Measurements from ENCODE around the gene HOMER2. TPM values are rescaled to one million over a fixed set of nuclear protein-coding genes. Genes with fewer than 3 reads are reported as not detected.

Gene HOMER2
- total and polyA plus RNA-seq, 2 donors (not counting 3 experiments of a cell fraction or from before 2014, with no cell fraction given): 0.60 to 0.68 TPM

DNA sequence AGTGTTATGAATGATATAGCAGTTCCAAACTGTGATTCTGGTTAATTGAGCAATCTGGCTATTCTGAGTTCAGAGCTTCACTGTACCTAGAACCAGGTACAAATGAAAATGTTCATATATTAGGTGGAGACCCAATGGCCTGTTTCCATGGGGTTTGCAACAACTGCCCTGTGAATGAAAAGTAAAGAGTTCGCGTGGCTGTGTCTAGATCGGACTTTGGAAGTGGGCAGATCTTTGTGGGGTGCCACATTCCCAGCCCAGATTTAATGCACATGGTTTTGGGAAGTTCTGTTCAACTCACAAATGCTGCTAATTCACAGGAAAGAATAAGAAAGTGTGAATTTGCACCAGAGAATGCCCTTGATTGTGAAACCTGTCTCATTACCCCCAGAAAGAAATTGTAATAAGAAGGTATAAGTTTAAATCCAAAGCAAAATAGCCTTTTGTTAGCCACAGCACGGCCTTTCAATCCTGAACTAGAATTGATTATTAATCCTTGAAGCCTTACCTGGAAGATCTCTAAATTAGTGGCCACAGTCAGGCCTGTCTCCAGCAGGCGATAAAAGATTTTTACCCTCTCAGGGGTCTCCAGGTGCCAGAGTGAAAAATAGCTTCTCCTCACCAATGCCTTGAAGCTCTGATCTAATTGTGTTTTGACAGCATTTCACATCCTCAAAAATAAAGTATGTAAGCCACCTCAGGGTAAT is 120.5 kb downstream of the HOMER2 start:
- Histone ChIP-seq H2AFZ (ENCODE audit: low read depth, low read length) (no peak overlapping the region), H3K36me3 (ENCODE audit: control insufficient read depth in 2 of 2, extremely low read depth in 1 of 2, insufficient read depth in 2 of 2, low read length in 2 of 2) (peaks cover 21 to 47% of the 10 kb centered on the region in 2 experiments), H3K27ac (ENCODE audit: insufficient read depth, low read depth, low read length) (no peak overlapping the region), H4K20me1 (replicated peaks; ENCODE audit: control insufficient read depth, extremely low read depth, insufficient read depth, low read length) (no peaks in the 10 kb centered on the region), H3K27me3 (ENCODE audit: control insufficient read depth in 2 of 2, insufficient read depth in 2 of 2, low read length in 2 of 2) (no peaks in the 10 kb centered on the region), H3K9ac (replicated peaks; ENCODE audit: extremely low read depth, insufficient read depth, low read length) (no peak overlapping the region), H3K9me1 (replicated peaks; ENCODE audit: control insufficient read depth, extremely low read depth, insufficient read depth, low read length) (no peaks in the 10 kb centered on the region), H3K4me3 (replicated peaks in 1 of 3; ENCODE audit: insufficient read depth in 1 of 3, low read depth in 1 of 3, low read length in 3 of 3) (no peak overlapping the region), H3K79me2 (ENCODE audit: control insufficient read depth, insufficient read depth, low read length) (no peaks in the 10 kb centered on the region), H3K4me1 (ENCODE audit: control insufficient read depth, extremely low read depth, insufficient read depth, low read length) (peaks cover 16% of the 10 kb centered on the region), H3K9me3 (replicated peaks; ENCODE audit: control insufficient read depth, insufficient read depth, low read length) (no peaks in the 10 kb centered on the region), H3K4me2 (ENCODE audit: insufficient read depth, low read length) (peak overlapping the region; percentile 13)
- ChIA-PET POLR2A (no interaction called here), CTCF (interaction anchor here (1.0 to 2.1 kb wide), 5 partner anchors 9 to 21 kb away, joined by 3 to 10 read pairs (median 4); partner anchors contain the start of gene WHAMM)
- no peak for FAIRE-seq
- BruUV-seq (replicated peaks): no TSS peak
- TF ChIP-seq JUN (IDR thresholded peaks at IDR 0.05; ENCODE audit: borderline replicate concordance, insufficient read depth, insufficient read length, low read depth) (no peak), MYC (IDR thresholded peaks at IDR 0.05; ENCODE audit: low read depth, low read length) (no peak), POLR2AphosphoS5 (IDR thresholded peaks at IDR 0.05; ENCODE audit: insufficient read depth, low read depth, low read length) (no peak), FOS (IDR thresholded peaks at IDR 0.05; ENCODE audit: borderline replicate concordance, insufficient read depth, low read length) (no peak)
- no peak for DNase-seq (ENCODE audit: low read depth, low spot score)
- intact Hi-C loops (cut with micrococcal nuclease): loop anchor here (5.0 kb wide), 1 partner anchor 170 kb away; no protein-coding TSS in a partner anchor
- dilution Hi-C loops (cut with MboI; ENCODE audit: extremely low pct_ligation_motif_present, low sequenced_read_pairs): no loop called here

GRCh38 chr15:82830427-82831173 is 121.9 kb downstream of the HOMER2 start:
- FAIRE-seq: no peak
- Histone ChIP-seq H3K27me3 (ENCODE audit: control insufficient read depth in 2 of 2, insufficient read depth in 2 of 2, low read length in 2 of 2) (no peaks in the 10 kb centered on the region), H4K20me1 (replicated peaks; ENCODE audit: control insufficient read depth, extremely low read depth, insufficient read depth, low read length) (no peaks in the 10 kb centered on the region), H3K27ac (ENCODE audit: insufficient read depth, low read depth, low read length) (no peak overlapping the region), H3K9me3 (replicated peaks; ENCODE audit: control insufficient read depth, insufficient read depth, low read length) (no peaks in the 10 kb centered on the region), H3K4me2 (ENCODE audit: insufficient read depth, low read length) (no peak overlapping the region), H2AFZ (ENCODE audit: low read depth, low read length) (no peak overlapping the region), H3K4me1 (ENCODE audit: control insufficient read depth, extremely low read depth, insufficient read depth, low read length) (peaks cover 16% of the 10 kb centered on the region), H3K36me3 (ENCODE audit: control insufficient read depth in 2 of 2, extremely low read depth in 1 of 2, insufficient read depth in 2 of 2, low read length in 2 of 2) (peaks cover 21 to 44% of the 10 kb centered on the region in 2 experiments), H3K9ac (replicated peaks; ENCODE audit: extremely low read depth, insufficient read depth, low read length) (no peak overlapping the region), H3K4me3 (replicated peaks in 1 of 3; ENCODE audit: insufficient read depth in 1 of 3, low read depth in 1 of 3, low read length in 3 of 3) (no peak overlapping the region), H3K79me2 (ENCODE audit: control insufficient read depth, insufficient read depth, low read length) (no peaks in the 10 kb centered on the region), H3K9me1 (replicated peaks; ENCODE audit: control insufficient read depth, extremely low read depth, insufficient read depth, low read length) (no peaks in the 10 kb centered on the region)
- no peak for TF ChIP-seq CTCF (IDR thresholded peaks at IDR 0.05; ENCODE audit: extremely low read depth in 1 of 2, insufficient read depth in 1 of 2, low read depth in 1 of 2, low read length in 2 of 2)
- TF ChIP-seq JUN (IDR thresholded peaks at IDR 0.05; ENCODE audit: borderline replicate concordance, insufficient read depth, insufficient read length, low read depth): no peak
- no peak for TF ChIP-seq FOS (IDR thresholded peaks at IDR 0.05; ENCODE audit: borderline replicate concordance, insufficient read depth, low read length)
- no peak for TF ChIP-seq POLR2A (IDR thresholded peaks at IDR 0.05; ENCODE audit: low read depth, low read length)
- TF ChIP-seq EZH2 (IDR thresholded peaks at IDR 0.05; ENCODE audit: borderline replicate concordance, low read depth, low read length, severe bottlenecking): no peak
- TF ChIP-seq POLR2AphosphoS5 (IDR thresholded peaks at IDR 0.05; ENCODE audit: insufficient read depth, low read depth, low read length): no peak
- TF ChIP-seq, protein P1, sequence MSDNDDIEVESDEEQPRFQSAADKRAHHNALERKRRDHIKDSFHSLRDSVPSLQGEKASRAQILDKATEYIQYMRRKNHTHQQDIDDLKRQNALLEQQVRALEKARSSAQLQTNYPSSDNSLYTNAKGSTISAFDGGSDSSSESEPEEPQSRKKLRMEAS (IDR thresholded peaks at IDR 0.05; ENCODE audit: insufficient read depth, insufficient read length): no peak
- no peak for TF ChIP-seq GATA2 (IDR thresholded peaks at IDR 0.05; ENCODE audit: insufficient read depth, insufficient read length, low read depth, low read length)
- TF ChIP-seq MYC (IDR thresholded peaks at IDR 0.05; ENCODE audit: low read depth, low read length): no peak
- BruUV-seq (replicated peaks): no TSS peak
- intact Hi-C loops (cut with micrococcal nuclease) (loop anchor here (5.0 kb wide), 1 partner anchor 172 kb away; no protein-coding TSS in a partner anchor), dilution Hi-C loops (cut with MboI; ENCODE audit: extremely low pct_ligation_motif_present, low sequenced_read_pairs) (no loop called here)
- no peak for DNase-seq (ENCODE audit: low read depth, low spot score)
- CTCF ChIA-PET: interaction anchor here (1.4 kb wide), 1 partner anchor 19 kb away, joined by 4 read pairs; no protein-coding TSS in a partner anchor
- POLR2A ChIA-PET: no interaction called here

All from endothelial cell of umbilical vein (primary cell).